Measurements from ENCODE around the gene UNC13C.
"Not testable (repeated sequence)": the region's sequence is repeated elsewhere in the genome, so short reads cannot be mapped to it uniquely, and the experiment has no call there.

UNC13C gene

GRCh38 chr15:54307926-54308325, 329.7 kb downstream of the UNC13C start:
- DNase-seq: no peak

DNA sequence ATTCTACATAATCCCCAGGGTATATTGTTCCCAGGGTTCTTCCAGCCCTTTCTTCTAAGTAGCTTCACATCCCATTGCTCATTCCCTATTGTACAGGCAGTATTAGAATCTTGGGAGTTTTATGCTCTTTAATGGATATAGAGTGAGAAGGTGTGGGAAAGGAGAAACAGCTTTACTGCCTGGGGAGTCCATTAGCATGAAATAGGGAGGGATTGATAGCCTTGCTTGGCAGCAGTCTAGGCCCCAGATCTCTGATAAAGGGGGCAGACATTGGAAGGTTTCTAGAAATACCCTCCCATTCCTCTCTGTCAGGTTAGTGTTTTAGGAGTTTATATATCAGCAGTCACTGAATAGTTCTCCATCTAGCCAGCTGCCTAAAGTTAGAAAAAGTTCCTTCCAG, 334.3 kb downstream of the UNC13C start:
- DNase-seq: no peak

DNA sequence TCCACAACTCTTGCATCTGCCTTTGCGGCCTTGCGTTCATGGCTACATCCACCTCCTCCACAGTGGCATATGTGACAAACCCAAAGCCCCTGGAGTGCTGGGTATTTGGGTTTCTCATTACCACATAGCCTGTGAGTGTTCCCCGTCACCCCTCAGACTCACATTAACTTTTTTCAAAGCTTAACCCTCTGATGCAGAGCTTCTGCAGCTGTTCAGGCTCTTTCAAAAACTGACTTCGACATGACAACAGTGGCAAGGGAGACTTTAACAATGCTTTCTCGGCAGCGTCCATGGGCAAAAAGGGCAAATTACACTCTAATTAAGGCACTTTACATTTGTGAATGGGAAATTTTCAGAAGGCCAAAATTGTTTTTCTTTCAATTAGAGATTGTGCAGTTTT, 343.2 kb downstream of the UNC13C start:
- no peak for DNase-seq

GRCh38 chr15:54322341-54322740, 344.1 kb downstream of the UNC13C start:
- no peak for DNase-seq

DNA sequence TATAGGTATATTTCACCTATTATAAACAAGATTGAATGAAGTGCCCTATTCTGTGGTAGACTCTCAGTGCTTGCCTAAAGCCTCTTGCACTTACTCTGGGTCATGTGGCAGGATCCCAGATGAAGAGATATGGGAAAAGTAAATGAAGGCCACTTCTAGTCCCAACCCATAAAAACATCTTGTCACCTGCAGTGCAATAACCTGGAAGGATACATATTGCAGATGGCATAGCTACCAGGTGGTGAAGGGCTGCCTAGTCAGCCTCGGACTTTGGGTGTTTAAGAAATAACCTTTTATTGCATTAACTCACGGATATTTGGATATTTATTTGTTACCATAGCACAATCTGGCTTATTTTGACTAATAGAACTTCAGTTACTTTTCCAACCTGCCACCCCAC, 367.1 kb downstream of the UNC13C start:
- no peak for DNase-seq

- DNase-seq: no peak
Observed at GRCh38 chr15:54345827-54346226, 367.6 kb downstream of the UNC13C start.

GRCh38 chr15:54347082-54347827, 369.0 kb downstream of the UNC13C start:
- DNase-seq: no peak

- DNase-seq: no peak
Observed at GRCh38 chr15:54353726-54354125, 375.5 kb downstream of the UNC13C start.

GRCh38 chr15:54354341-54354740, 376.1 kb downstream of the UNC13C start:
- DNase-seq: no peak

DNA sequence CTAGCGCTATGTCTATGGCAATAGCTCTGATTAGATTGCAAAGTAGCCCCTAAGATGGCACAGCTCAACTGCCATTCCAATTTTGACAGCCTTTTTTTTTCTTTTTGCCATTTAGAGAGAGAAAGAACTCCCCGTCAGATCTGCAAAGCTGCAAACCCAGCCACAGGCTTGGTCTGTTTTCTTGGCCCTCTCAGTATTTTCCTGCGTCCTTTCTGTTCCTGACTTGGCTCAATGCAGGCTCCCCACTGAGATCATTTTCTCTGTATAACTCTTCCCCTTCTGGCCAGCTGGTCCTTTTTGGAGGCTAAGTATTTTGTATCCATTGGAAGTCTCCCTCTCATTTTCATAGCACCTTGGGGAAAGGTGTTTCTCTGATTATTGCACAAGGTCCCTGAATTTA, 386.7 kb downstream of the UNC13C start:
- no peak for DNase-seq

DNA sequence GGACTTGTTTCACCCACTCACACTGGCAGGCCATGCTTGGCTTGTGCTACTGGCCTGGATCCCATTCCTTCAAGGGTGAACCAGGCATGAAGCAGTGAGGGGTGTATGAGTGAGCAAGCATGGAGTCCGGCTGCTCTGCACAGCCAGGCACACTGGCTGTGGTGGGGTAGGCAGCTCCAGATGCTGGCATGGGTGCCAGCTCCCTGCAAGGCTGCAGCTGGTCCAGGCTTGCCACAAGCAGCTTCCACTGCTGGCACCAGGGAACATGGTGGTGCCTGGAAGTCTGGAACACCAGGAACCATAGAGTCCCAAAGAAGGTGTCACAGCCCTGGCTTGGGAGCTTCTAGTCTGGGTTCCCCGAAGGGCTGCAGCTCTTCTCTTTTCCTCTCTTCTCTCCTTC, 395.1 kb downstream of the UNC13C start:
- no peak for DNase-seq

DNA sequence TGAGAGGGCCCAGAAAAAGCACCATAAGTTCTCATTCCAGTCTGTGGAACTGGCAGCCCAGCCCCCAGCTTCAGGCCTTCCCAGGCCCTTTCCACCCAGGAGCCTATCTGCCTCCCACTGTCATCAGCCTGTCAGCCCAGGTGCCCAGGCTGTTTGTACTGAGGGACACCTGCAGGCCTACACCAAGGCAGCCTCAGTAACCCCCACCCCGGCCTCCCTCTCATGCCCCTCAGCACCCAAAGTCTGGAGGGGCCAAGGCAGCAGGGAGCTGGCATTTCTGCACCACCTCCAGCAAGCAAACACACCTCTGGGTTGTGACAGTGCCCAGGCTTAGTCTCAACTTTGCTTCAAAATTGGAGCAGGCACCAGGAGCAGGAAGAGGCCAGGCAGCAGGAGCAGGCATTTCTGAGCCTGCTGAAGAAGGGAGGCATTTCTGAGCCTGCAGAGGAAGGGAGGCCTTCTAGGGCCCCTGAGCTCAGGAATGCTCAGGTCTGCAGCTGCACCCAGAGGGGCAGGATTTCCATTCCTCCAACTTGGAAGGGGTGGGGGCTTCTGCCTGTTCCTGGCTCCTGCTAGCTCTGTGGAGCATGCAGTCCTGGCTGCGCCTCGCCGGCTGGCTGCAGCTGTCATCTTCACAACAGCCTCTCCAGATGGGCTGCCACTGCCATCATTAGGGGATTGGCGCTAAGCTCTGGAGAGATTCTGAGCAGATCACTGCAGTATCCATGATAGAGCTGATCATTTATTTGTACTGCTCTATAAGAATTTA, 396.1 kb downstream of the UNC13C start:
- no peak for DNase-seq

GRCh38 chr15:54387799-54388198, 409.6 kb downstream of the UNC13C start:
- no peak for DNase-seq

GRCh38 chr15:54388746-54389145, 410.5 kb downstream of the UNC13C start:
- DNase-seq: no peak

GRCh38 chr15:54410481-54410880, 432.2 kb downstream of the UNC13C start:
- no peak for DNase-seq

- DNase-seq: no peak
Observed at GRCh38 chr15:54424171-54424570, 445.9 kb downstream of the UNC13C start.

DNA sequence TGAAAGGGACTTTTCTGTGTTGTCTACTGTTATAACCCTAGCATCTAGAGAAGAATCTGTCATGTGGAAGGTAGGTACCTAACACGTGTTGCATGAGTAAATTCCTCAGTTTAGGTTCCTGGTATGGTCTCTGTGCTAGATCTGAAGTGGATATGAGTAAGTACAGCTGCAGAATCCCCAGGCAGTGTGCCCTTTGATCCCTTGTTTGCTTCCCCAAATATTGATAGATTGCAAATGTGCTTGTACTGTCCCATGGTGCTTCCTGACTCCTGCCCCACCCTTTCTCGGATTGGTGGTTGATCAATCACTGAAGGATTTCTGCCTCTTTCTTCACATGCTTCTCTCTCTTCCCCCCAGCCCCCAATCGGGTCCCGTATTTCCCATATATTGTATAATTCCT, 450.4 kb downstream of the UNC13C start:
- DNase-seq: no peak

- not testable (repeated sequence) for DNase-seq
Observed at GRCh38 chr15:54450288-54450687, 472.0 kb downstream of the UNC13C start.

DNA sequence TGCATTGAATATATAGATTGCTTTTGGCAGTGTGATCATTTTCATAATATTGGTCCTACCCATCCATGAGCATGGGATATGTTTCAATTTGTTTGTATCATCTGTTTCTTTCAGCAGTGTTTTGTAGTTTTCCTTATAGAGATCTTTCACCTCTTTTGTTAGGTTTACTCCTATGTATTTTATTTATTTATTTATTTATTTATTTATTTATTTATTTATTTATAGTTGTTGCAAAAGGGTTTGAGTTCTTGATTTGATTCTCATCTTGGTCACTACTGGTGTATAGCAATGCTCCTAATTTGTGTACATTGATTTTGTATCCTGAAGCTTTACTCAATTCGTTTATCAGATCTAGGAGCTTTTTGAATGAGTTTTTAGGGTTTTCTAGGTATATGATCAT, 478.2 kb downstream of the UNC13C start:
- no peak for DNase-seq

DNA sequence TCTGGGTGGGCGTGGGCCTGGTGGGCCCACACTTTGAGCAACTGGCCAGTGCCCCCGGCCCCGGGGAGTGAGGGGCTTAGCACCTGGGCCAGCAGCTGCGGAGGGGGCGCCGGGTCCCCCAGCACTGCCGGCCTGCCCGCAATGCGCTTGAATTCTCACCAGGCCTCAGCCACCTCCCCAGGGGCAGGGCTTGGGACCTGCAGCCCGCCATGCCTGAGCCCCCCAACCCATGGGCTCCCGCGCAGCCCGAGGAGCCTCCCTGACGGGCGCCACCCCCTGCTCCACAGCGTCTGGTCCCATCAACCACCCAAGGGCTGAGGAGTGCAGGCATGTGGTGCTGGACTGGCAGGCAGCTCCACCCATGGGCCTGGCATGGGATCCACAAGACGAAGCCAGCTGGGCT, 484.3 kb downstream of the UNC13C start:
- DNase-seq: no peak

- no peak for DNase-seq
Observed at GRCh38 chr15:54481819-54482218, 503.6 kb downstream of the UNC13C start.

DNA sequence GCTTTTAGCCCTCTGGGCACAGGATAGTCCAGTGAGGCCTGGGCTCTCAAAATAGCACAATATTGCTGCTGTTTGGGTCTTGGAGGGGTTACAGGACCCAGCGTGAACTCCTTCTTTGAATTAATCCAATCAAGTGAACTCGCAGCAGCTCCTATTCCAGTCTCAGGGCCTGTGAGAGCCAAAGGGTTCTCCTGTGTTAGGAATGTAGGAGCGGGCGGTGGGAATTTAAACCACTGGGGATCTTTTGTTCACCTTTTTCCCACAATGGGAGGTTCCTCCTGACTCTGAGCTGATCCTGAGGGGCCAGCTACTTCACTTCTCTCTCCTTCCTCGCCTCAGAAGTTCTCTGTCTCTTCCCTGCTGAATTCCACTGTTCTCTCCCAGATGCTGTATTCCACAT, 504.0 kb downstream of the UNC13C start:
- no peak for DNase-seq

DNA sequence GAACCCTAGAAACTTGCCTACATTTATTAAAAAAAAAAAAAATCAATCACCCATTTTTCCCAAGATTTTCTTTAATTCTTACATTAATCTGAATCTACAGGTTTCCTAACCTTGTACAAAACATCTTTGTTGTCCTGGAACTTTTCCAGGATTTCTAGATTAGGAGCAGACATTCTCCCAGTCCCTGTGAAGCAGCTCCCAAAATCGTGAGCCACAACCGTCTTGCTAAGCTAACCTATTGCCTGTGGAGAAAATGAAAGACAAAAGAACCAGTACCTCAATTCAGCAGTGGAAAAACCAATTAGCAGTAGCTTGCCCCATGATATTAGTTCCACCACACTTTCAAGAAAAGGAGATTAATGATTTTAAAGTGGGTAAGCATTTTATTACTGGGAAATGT, 522.1 kb downstream of the UNC13C start:
- no peak for DNase-seq

DNA sequence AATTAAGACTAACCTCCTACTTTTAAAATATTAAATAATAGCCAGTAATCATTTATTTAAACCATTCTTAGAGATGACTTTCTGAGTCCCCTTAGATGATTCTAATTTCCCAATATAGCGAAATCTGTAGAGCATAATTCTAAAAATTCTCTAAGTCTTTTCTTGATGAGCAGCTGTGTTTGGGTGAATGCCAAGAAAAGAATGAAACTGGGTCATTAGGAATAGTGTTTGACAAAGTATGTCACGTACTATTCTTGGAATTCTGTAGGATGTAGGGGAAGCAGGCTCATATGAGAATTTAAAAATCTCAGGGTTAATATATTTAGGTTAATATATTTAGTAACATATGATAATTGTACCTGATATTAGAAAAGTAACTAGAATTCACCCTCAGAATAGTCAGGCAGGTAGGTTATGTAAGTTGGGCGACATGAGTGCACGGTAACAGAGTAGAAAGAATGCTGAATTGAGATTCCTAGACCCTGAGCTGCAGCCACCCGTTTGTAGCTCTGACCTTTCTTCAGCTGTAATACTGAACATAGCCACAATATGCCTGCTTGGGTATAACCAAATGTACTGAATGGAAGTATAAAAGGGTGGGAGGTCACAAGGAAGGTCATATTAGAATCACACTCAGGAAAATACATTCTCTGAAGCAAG, 524.3 kb downstream of the UNC13C start:
- no peak for DNase-seq
